ENCODE measurements around the gene SUB1.

GRCh38 chr5:32536246-32536645, 49.1 kb upstream of the SUB1 start:
- TF ChIP-seq POLR2AphosphoS5 (IDR thresholded peaks at IDR 0.05; ENCODE audit: insufficient read depth, low read depth, low read length) = no peak
- TF ChIP-seq MAX (IDR thresholded peaks at IDR 0.05; ENCODE audit: insufficient read depth, insufficient read length) = no peak
- no peak for TF ChIP-seq CTCF (IDR thresholded peaks at IDR 0.05; ENCODE audit: extremely low read depth in 1 of 2, insufficient read depth in 1 of 2, low read depth in 1 of 2, low read length in 2 of 2)
- TF ChIP-seq POLR2A (IDR thresholded peaks at IDR 0.05; ENCODE audit: low read depth, low read length) = no peak
- no peak for TF ChIP-seq EZH2 (IDR thresholded peaks at IDR 0.05; ENCODE audit: borderline replicate concordance, low read depth, low read length, severe bottlenecking)
- no peak for TF ChIP-seq MYC (IDR thresholded peaks at IDR 0.05; ENCODE audit: low read depth, low read length)
- TF ChIP-seq GATA2 (IDR thresholded peaks at IDR 0.05; ENCODE audit: insufficient read depth, insufficient read length, low read depth, low read length) = no peak
- no peak for TF ChIP-seq JUN (IDR thresholded peaks at IDR 0.05; ENCODE audit: borderline replicate concordance, insufficient read depth, insufficient read length, low read depth)
- no peak for TF ChIP-seq FOS (IDR thresholded peaks at IDR 0.05; ENCODE audit: borderline replicate concordance, insufficient read depth, low read length)
